B cell (primary cell): ENCODE measurements around the gene PPP1R14D. TPM values are rescaled to one million over a fixed set of nuclear protein-coding genes. Genes with fewer than 3 reads are reported as not detected.

ENCODE experiments used
- ATAC-seq: fragments of 200-7000 bp; cut with Tn5 transposase; one replicate; pipeline ENCODE4 v1.10.0; 2021; ENCODE audit warnings: low read depth, mild to moderate bottlenecking, moderate number of reproducible peaks, moderate library complexity
- CTCF ChIA-PET: fragments of 350-600 bp; sonication (Branson Sonifier 250); formaldehyde crosslinking; loops from one replicate; lab custom pipeline; 2021; ENCODE audit warnings: antibody characterized with exemption, inconsistent platforms; lab: Charles Lee
- POLR2A ChIA-PET: fragments of 350-600 bp; sonication (Branson Sonifier 250); formaldehyde crosslinking; loops from one replicate; lab custom pipeline; 2021; ENCODE audit warnings: antibody characterized with exemption; lab: Charles Lee
- DNase-seq: peaks from one replicate; pipeline ENCODE4 v3.0.0; 2013
- H2AFZ ChIP-seq: 2 replicates; pipeline ENCODE4 v1.6.1; 2012; ENCODE audit warnings: mild to moderate bottlenecking, low read depth, low read length; ENCODE audit not compliant: insufficient read depth, poor library complexity, severe bottlenecking
- H3K27ac ChIP-seq, 2 donors: 1 replicate in 1 of 2; 2 replicates in 1 of 2; pipeline ENCODE4 v1.5.1; 2012 to 2013; ENCODE audit warnings: low read length in 2 of 2, mild to moderate bottlenecking in 2 of 2, moderate library complexity in 1 of 2
- H3K27me3 ChIP-seq, 4 experiments: fragments of 200-600 bp in 1 of 4; sonication (generic) in 1 of 4; replicated peaks in 1 of 4; 1 replicate in 2 of 4; 2 replicates in 2 of 4; pipeline versions ENCODE4 v1.6.1 to v1.7.0; 2013 to 2016; ENCODE audit warnings: low read length in 3 of 4, mild to moderate bottlenecking in 2 of 4, mixed read lengths in 1 of 4, moderate library complexity in 1 of 4; ENCODE audit not compliant: insufficient read depth in 4 of 4, control insufficient read depth in 3 of 4; ENCODE audit errors: control extremely low read depth in 1 of 4
- H3K36me3 ChIP-seq, 2 experiments: replicated peaks in 1 of 2; 1 replicate in 1 of 2; 2 replicates in 1 of 2; pipeline versions ENCODE4 v1.6.1 to v1.7.1; 2013; ENCODE audit warnings: low read length in 1 of 2; ENCODE audit not compliant: insufficient read depth in 2 of 2, control insufficient read depth in 1 of 2; ENCODE audit errors: control extremely low read depth in 1 of 2, extremely low read depth in 1 of 2
- H3K4me1 ChIP-seq, 2 donors: fragments of 200-600 bp in 1 of 2; sonication (generic) in 1 of 2; 1 replicate in 1 of 2; 2 replicates in 1 of 2; pipeline versions ENCODE4 v1.5.1 to v1.6.1; 2013 to 2017; ENCODE audit warnings: low read length in 2 of 2; ENCODE audit not compliant: control insufficient read depth in 2 of 2, insufficient read depth in 2 of 2
- H3K4me2 ChIP-seq: replicated peaks from 2 replicates; pipeline ENCODE3; 2012; ENCODE audit warnings: mild to moderate bottlenecking, low read depth, low read length; ENCODE audit not compliant: poor library complexity, severe bottlenecking
- H3K4me3 ChIP-seq, 5 experiments: fragments of 200-600 bp in 1 of 5; sonication (generic) in 1 of 5; 1 replicate in 3 of 5; 2 replicates in 2 of 5; pipeline versions ENCODE4 v1.5.1 to v1.7.0; 2011 to 2016; ENCODE audit warnings: low read length in 4 of 5, mild to moderate bottlenecking in 4 of 5, low read depth in 2 of 5, control low read depth in 1 of 5, moderate library complexity in 1 of 5; ENCODE audit not compliant: insufficient read depth in 1 of 5; ENCODE audit errors: control extremely low read depth in 1 of 5, extremely low read depth in 1 of 5
- H3K79me2 ChIP-seq: fragments of 200-600 bp; sonication (generic); one replicate; pipeline ENCODE4 v1.6.0; 2016; ENCODE audit warnings: low read length; ENCODE audit not compliant: control insufficient read depth, insufficient read depth
- H3K9ac ChIP-seq: fragments of 200-600 bp; sonication (generic); 2 replicates; pipeline ENCODE4 v1.6.1; 2017; ENCODE audit warnings: mild to moderate bottlenecking, low read length, moderate library complexity
- H3K9me3 ChIP-seq, 3 donors: one replicate each; pipeline versions ENCODE4 v1.6.1 to v1.7.1; 2013; ENCODE audit warnings: low read length in 2 of 3; ENCODE audit not compliant: control insufficient read depth in 2 of 3, insufficient read depth in 1 of 3; ENCODE audit errors: control extremely low read depth in 1 of 3
- H4K20me1 ChIP-seq: 2 replicates; pipeline ENCODE4 v1.6.0; 2012; ENCODE audit warnings: mild to moderate bottlenecking, low read length; ENCODE audit not compliant: insufficient read depth, control insufficient read depth, poor library complexity, severe bottlenecking
- H3K27ac Mint-ChIP-seq: one replicate; pipeline ENCODE4 v1.8.0; 2021; ENCODE audit warnings: mixed read lengths
- H3K27me3 Mint-ChIP-seq: one replicate; pipeline ENCODE4 v1.8.0; 2021; ENCODE audit warnings: mixed read lengths
- H3K4me1 Mint-ChIP-seq: one replicate; pipeline ENCODE4 v1.8.0; 2021; ENCODE audit warnings: mixed read lengths
- H3K4me3 Mint-ChIP-seq: one replicate; pipeline ENCODE4 v1.8.0; 2021; ENCODE audit warnings: mixed read lengths
- H3K9me3 Mint-ChIP-seq: one replicate; pipeline ENCODE4 v1.8.0; 2022; ENCODE audit warnings: mixed read lengths; ENCODE audit not compliant: insufficient read depth
- CTCF ChIP-seq: fragments of 200-600 bp; IDR thresholded peaks from one replicate; pipeline ENCODE4 v1.8.0; 2022; ENCODE audit warnings: antibody characterized with exemption, mild to moderate bottlenecking
- EZH2 ChIP-seq: IDR thresholded peaks from 2 replicates; pipeline ENCODE4 v1.6.1; 2012; ENCODE audit warnings: borderline replicate concordance, low read depth, mild to moderate bottlenecking, moderate library complexity, low read length; ENCODE audit not compliant: insufficient read depth, poor library complexity, severe bottlenecking
- WGBS: methylation state at CpG from one replicate; pipeline ENCODE4 v1.1.5; 2013; ENCODE audit warnings: missing lambda C conversion rate; ENCODE audit not compliant: insufficient coverage; 5-methylcytosine and 5-hydroxymethylcytosine counted together
- intact Hi-C: fragments of 100-400 bp; cut with micrococcal nuclease; formaldehyde crosslinking; loops from one replicate; pipeline ENCODE4 v1.10.0; 2022
- polyA plus RNA-seq: library from polyadenylated mRNA; depleted of rRNA; stranded (reverse); fragments of >200 nt; gene quantifications from 2 replicates; pipeline ENCODE4 v1.2.3, GENCODE V29; 2012
- total RNA-seq, 2 donors: library from RNA; stranded (reverse); fragments of 120-200 nt in 1 of 2; gene quantifications; 1 replicate in 1 of 2; 2 replicates in 1 of 2; pipeline versions ENCODE4 v1.2.3 to v1.2.4, GENCODE V29; 2013 to 2022

Gene PPP1R14D
- total and polyA plus RNA-seq, 2 donors (not counting 1 experiment from before 2014, with no cell fraction given), result 0.19 TPM; not detected in 1

DNA sequence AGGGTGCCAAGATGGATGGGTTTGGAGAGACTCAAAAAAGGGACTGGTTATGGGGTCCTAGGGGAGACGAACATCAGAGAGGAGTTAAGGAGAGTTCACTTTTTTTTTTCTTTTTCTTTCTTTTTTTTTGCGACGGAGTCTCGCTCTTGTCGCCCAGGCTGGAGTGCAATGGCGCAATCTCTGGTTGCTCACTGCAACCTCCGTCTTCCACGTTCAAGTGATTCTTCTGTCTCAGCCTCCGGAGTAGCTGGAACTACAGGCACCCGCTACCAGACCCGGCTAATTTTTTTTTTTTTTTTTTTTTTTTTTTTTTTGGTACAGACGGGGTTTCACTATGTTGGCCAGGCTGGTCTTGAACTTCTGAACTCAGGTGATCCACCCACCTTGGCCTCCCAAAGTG, 16.5 kb upstream of the PPP1R14D start:
- no peaks in the 10 kb centered on the region for H3K36me3 ChIP-seq
- H3K4me1 Mint-ChIP-seq, result peaks cover 37% of the 10 kb centered on the region
- H3K27ac Mint-ChIP-seq, result peak overlapping the region; percentile 92
- intact Hi-C loops, result no loop called here
- peak overlapping the region; percentile 80 for H3K4me2 ChIP-seq
- no peaks in the 10 kb centered on the region for H3K27me3 ChIP-seq
- peaks cover 4% of the 10 kb centered on the region for H4K20me1 ChIP-seq
- ATAC-seq, result no peak
- H3K27me3 Mint-ChIP-seq, result no peaks in the 10 kb centered on the region
- H3K9me3 Mint-ChIP-seq, result no peaks in the 10 kb centered on the region
- H3K4me1 ChIP-seq, result peaks cover 34 to 38% of the 10 kb centered on the region in 2 donors
- peak overlapping the region; percentile 32 to 80 (median 72) for H3K4me3 ChIP-seq
- peak overlapping the region; percentile 68 for H3K9ac ChIP-seq
- DNase-seq, result no peak
- H3K9me3 ChIP-seq, result no peaks in the 10 kb centered on the region
- CTCF ChIA-PET, result interaction anchor here (2.0 to 2.9 kb wide), 2 partner anchors 14 to 49 kb away, joined by 7 to 32 read pairs; partner anchors contain the start of gene VPS18
- no peak for TF ChIP-seq CTCF
- no peak for TF ChIP-seq EZH2
- peak overlapping the region; percentile 94 for H3K4me3 Mint-ChIP-seq
- no peak overlapping the region for H3K27ac ChIP-seq
- WGBS, result 67% methylated on average over 6 of the region's 12 CpGs
- POLR2A ChIA-PET, result no interaction called here
- H2AFZ ChIP-seq, result peak overlapping the region; percentile 84
- no peaks in the 10 kb centered on the region for H3K79me2 ChIP-seq

DNA sequence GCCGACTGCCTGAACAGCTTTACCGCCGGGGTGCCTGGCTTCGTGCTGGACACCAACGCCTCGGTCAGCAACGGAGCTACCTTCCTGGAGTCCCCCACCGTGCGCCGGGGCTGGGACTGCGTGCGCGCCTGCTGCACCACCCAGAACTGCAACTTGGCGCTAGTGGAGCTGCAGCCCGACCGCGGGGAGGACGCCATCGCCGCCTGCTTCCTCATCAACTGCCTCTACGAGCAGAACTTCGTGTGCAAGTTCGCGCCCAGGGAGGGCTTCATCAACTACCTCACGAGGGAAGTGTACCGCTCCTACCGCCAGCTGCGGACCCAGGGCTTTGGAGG, 16.2 kb upstream of the PPP1R14D start:
- H3K27me3 ChIP-seq, result no peaks in the 10 kb centered on the region
- H3K9me3 ChIP-seq, result no peaks in the 10 kb centered on the region
- H3K4me1 ChIP-seq, result peaks cover 34 to 38% of the 10 kb centered on the region in 2 donors
- H3K4me3 ChIP-seq, result peak overlapping the region; percentile 32 to 80 (median 72)
- peaks cover 4% of the 10 kb centered on the region for H4K20me1 ChIP-seq
- peak overlapping the region; percentile 80 for H3K4me2 ChIP-seq
- TF ChIP-seq EZH2 (no peak), CTCF (no peak)
- Mint-ChIP-seq H3K4me1 (peaks cover 37% of the 10 kb centered on the region), H3K27me3 (no peaks in the 10 kb centered on the region), H3K27ac (peak overlapping the region; percentile 92), H3K9me3 (no peaks in the 10 kb centered on the region), H3K4me3 (peak overlapping the region; percentile 94)
- H3K36me3 ChIP-seq, result no peaks in the 10 kb centered on the region
- under 1% methylated on average over 18 of the region's 28 CpGs for WGBS
- H3K27ac ChIP-seq, result no peak overlapping the region
- intact Hi-C loops, result loop anchor here (1.0 kb wide), 1 partner anchor 37 kb away; the partner anchor contains the start of genes DNAJC17 and ZFYVE19
- no peaks in the 10 kb centered on the region for H3K79me2 ChIP-seq
- DNase-seq, result no peak
- ATAC-seq, result peak; percentile 42
- peak overlapping the region; percentile 84 for H2AFZ ChIP-seq
- H3K9ac ChIP-seq, result peak overlapping the region; percentile 68
- CTCF ChIA-PET, result interaction anchor here (1.2 to 2.9 kb wide), 2 partner anchors 14 to 61 kb away, joined by 3 to 32 read pairs; no protein-coding TSS in a partner anchor
- POLR2A ChIA-PET, result interaction anchor here (1.3 kb wide), 2 partner anchors 37 to 50 kb away, joined by 5 read pairs; partner anchors contain the start of genes DNAJC17, VPS18 and ZFYVE19
